Thymus (tissue), 11 donors: ENCODE results near the gene CCL7. TPM values are rescaled to one million over a fixed set of nuclear protein-coding genes. Genes with fewer than 3 reads are reported as not detected.

ENCODE experiments used
- DNase-seq, 9 donors: peaks; one replicate each; pipeline ENCODE4 v3.0.0-alpha.2; 2013; ENCODE audit warnings: low spot score in 9 of 9, low read depth in 6 of 9, missing footprints in 1 of 9
- H3K27ac ChIP-seq, 2 donors: one replicate each; pipeline ENCODE4 v1.5.1; 2013; ENCODE audit warnings: control low read depth in 1 of 2, low read depth in 1 of 2, low read length in 1 of 2, mild to moderate bottlenecking in 1 of 2, moderate library complexity in 1 of 2
- H3K27me3 ChIP-seq, 2 donors: one replicate each; pipeline ENCODE4 v1.5.1; 2013; ENCODE audit warnings: low read length in 1 of 2; ENCODE audit not compliant: control insufficient read depth in 2 of 2, insufficient read depth in 1 of 2
- H3K36me3 ChIP-seq, 2 donors: one replicate each; pipeline ENCODE4 v1.5.1; 2013; ENCODE audit warnings: low read length in 1 of 2, mild to moderate bottlenecking in 1 of 2, moderate library complexity in 1 of 2; ENCODE audit not compliant: control insufficient read depth in 2 of 2, insufficient read depth in 2 of 2
- H3K4me1 ChIP-seq, 2 donors: one replicate each; pipeline ENCODE4 v1.5.1; 2013; ENCODE audit warnings: low read length in 2 of 2; ENCODE audit not compliant: control insufficient read depth in 2 of 2, insufficient read depth in 2 of 2
- H3K4me3 ChIP-seq, 2 donors: one replicate each; pipeline ENCODE4 v1.5.1; 2013; ENCODE audit warnings: low read length in 2 of 2, control low read depth in 1 of 2, mild to moderate bottlenecking in 1 of 2
- H3K9me3 ChIP-seq, 2 donors: one replicate each; pipeline ENCODE4 v1.5.1; 2013; ENCODE audit warnings: low read length in 1 of 2, mild to moderate bottlenecking in 1 of 2; ENCODE audit not compliant: control insufficient read depth in 2 of 2, insufficient read depth in 1 of 2
- WGBS: extraction: QIAGEN DNeasy Blood & Tissue Kit; methylation state at CpG from one replicate; pipeline ENCODE4 v1.1.7; 2013; 5-methylcytosine and 5-hydroxymethylcytosine counted together
- polyA plus RNA-seq: library from polyadenylated mRNA; stranded (reverse); fragments of 200-250 nt; gene quantifications from one replicate; pipeline ENCODE4 v1.2.3, GENCODE V29; 2013
- total RNA-seq: library from RNA; stranded (reverse); fragments of 120-200 nt; gene quantifications from one replicate; pipeline ENCODE4 v1.2.4, GENCODE V29; 2013
- donor health status: healthy.

Gene CCL7
- total and polyA plus RNA-seq, 2 donors, result 0.47 to 5.4 TPM

- Histone ChIP-seq H3K27me3 (no peaks in the 10 kb centered on the region), H3K4me3 (no peak overlapping the region), H3K27ac (no peak overlapping the region), H3K36me3 (no peaks in the 10 kb centered on the region), H3K4me1 (no peaks in the 10 kb centered on the region), H3K9me3 (no peaks in the 10 kb centered on the region)
- DNase-seq, result no peak
- WGBS, result 95% methylated on average over 4 of the region's 4 CpGs
These were observed 9.2 kb upstream of the CCL7 start for GRCh38 chr17:34260861-34261260.

- H3K27me3 ChIP-seq, result no peaks in the 10 kb centered on the region
- WGBS, result 93% methylated on average over 5 of the region's 5 CpGs
- no peak for DNase-seq
- H3K36me3 ChIP-seq, result no peaks in the 10 kb centered on the region
- H3K27ac ChIP-seq, result no peak overlapping the region
- H3K4me3 ChIP-seq, result no peak overlapping the region
- no peaks in the 10 kb centered on the region for H3K4me1 ChIP-seq
- H3K9me3 ChIP-seq, result no peaks in the 10 kb centered on the region
These were observed 8.3 kb upstream of the CCL7 start for GRCh38 chr17:34261568-34262337.

- DNase-seq, result no peak
- H3K9me3 ChIP-seq, result no peaks in the 10 kb centered on the region
- no peaks in the 10 kb centered on the region for H3K4me1 ChIP-seq
- H3K36me3 ChIP-seq, result no peaks in the 10 kb centered on the region
- H3K27me3 ChIP-seq, result no peaks in the 10 kb centered on the region
- no peak overlapping the region for H3K4me3 ChIP-seq
- 71% methylated on average over 3 of the region's 3 CpGs for WGBS
- H3K27ac ChIP-seq, result no peak overlapping the region
These were observed 4.3 kb upstream of the CCL7 start for GRCh38 chr17:34265711-34266110.

- H3K36me3 ChIP-seq, result no peaks in the 10 kb centered on the region
- no peak overlapping the region for H3K4me3 ChIP-seq
- DNase-seq, result no peak
- no peak overlapping the region for H3K27ac ChIP-seq
- H3K9me3 ChIP-seq, result no peaks in the 10 kb centered on the region
- no peaks in the 10 kb centered on the region for H3K4me1 ChIP-seq
- H3K27me3 ChIP-seq, result peaks cover 0 to 2% of the 10 kb centered on the region in 2 donors
- WGBS, result 48% methylated on average over 1 of the region's 1 CpG
These were observed 5.9 kb downstream of the CCL7 start for GRCh38 chr17:34275881-34276280.

- no peak overlapping the region for H3K4me3 ChIP-seq
- 89% methylated on average over 4 of the region's 4 CpGs for WGBS
- H3K27me3 ChIP-seq, result peaks cover 0 to 2% of the 10 kb centered on the region in 2 donors
- no peak overlapping the region for H3K27ac ChIP-seq
- H3K9me3 ChIP-seq, result no peaks in the 10 kb centered on the region
- no peaks in the 10 kb centered on the region for H3K4me1 ChIP-seq
- no peaks in the 10 kb centered on the region for H3K36me3 ChIP-seq
- DNase-seq, result no peak
These were observed 6.8 kb downstream of the CCL7 start for GRCh38 chr17:34276826-34277225.

- no peaks in the 10 kb centered on the region for H3K4me1 ChIP-seq
- no peak overlapping the region for H3K4me3 ChIP-seq
- 97% methylated on average over 6 of the region's 6 CpGs for WGBS
- no peaks in the 10 kb centered on the region for H3K36me3 ChIP-seq
- DNase-seq, result no peak
- no peak overlapping the region for H3K27ac ChIP-seq
- H3K27me3 ChIP-seq, result peaks cover 0 to 3% of the 10 kb centered on the region in 2 donors
- no peaks in the 10 kb centered on the region for H3K9me3 ChIP-seq
These were observed 13.6 kb downstream of the CCL7 start for GRCh38 chr17:34283571-34283970.

GRCh38 chr17:34285286-34285792 lies 15.3 kb downstream of the CCL7 start, which contains the start of gene CCL11:
Gene CCL11 (plus strand): TSS chr17:34285742. CDS start chr17:34285809, 67 bp downstream.
- H3K27ac ChIP-seq, result no peak within 1 kb of the TSS
- H3K36me3 ChIP-seq, result no peaks in the 10 kb centered on the region
- WGBS, result 95% methylated on average over 4 of the region's 4 CpGs
- no peak for DNase-seq
- H3K9me3 ChIP-seq, result no peaks in the 10 kb centered on the region
- peaks cover 0 to 3% of the 10 kb centered on the region in 2 donors for H3K27me3 ChIP-seq
- H3K4me1 ChIP-seq, result no peaks in the 10 kb centered on the region
- no peak within 1 kb of the TSS for H3K4me3 ChIP-seq

- no peak overlapping the region for H3K27ac ChIP-seq
- DNase-seq, result no peak
- H3K36me3 ChIP-seq, result no peaks in the 10 kb centered on the region
- peaks cover 0 to 3% of the 10 kb centered on the region in 2 donors for H3K27me3 ChIP-seq
- H3K4me3 ChIP-seq, result no peak overlapping the region
- no peaks in the 10 kb centered on the region for H3K4me1 ChIP-seq
- no peaks in the 10 kb centered on the region for H3K9me3 ChIP-seq
- WGBS, result 83% methylated on average over 2 of the region's 2 CpGs
These were observed 17.9 kb downstream of the CCL7 start for GRCh38 chr17:34287875-34288274.

GRCh38 chr17:34290586-34290985 lies 20.6 kb downstream of the CCL7 start:
- Histone ChIP-seq H3K27me3 (peaks cover 0 to 2% of the 10 kb centered on the region in 2 donors), H3K9me3 (no peaks in the 10 kb centered on the region), H3K36me3 (no peaks in the 10 kb centered on the region), H3K27ac (no peak overlapping the region), H3K4me1 (no peaks in the 10 kb centered on the region), H3K4me3 (no peak overlapping the region)
- no peak for DNase-seq
- WGBS, result 81% methylated on average over 4 of the region's 4 CpGs
